ENCODE results near the gene ABCA6.
"Not testable (repeated sequence)": the region's sequence is repeated elsewhere in the genome, so short reads cannot be mapped to it uniquely, and the experiment has no call there.

ABCA6 gene, protein sequence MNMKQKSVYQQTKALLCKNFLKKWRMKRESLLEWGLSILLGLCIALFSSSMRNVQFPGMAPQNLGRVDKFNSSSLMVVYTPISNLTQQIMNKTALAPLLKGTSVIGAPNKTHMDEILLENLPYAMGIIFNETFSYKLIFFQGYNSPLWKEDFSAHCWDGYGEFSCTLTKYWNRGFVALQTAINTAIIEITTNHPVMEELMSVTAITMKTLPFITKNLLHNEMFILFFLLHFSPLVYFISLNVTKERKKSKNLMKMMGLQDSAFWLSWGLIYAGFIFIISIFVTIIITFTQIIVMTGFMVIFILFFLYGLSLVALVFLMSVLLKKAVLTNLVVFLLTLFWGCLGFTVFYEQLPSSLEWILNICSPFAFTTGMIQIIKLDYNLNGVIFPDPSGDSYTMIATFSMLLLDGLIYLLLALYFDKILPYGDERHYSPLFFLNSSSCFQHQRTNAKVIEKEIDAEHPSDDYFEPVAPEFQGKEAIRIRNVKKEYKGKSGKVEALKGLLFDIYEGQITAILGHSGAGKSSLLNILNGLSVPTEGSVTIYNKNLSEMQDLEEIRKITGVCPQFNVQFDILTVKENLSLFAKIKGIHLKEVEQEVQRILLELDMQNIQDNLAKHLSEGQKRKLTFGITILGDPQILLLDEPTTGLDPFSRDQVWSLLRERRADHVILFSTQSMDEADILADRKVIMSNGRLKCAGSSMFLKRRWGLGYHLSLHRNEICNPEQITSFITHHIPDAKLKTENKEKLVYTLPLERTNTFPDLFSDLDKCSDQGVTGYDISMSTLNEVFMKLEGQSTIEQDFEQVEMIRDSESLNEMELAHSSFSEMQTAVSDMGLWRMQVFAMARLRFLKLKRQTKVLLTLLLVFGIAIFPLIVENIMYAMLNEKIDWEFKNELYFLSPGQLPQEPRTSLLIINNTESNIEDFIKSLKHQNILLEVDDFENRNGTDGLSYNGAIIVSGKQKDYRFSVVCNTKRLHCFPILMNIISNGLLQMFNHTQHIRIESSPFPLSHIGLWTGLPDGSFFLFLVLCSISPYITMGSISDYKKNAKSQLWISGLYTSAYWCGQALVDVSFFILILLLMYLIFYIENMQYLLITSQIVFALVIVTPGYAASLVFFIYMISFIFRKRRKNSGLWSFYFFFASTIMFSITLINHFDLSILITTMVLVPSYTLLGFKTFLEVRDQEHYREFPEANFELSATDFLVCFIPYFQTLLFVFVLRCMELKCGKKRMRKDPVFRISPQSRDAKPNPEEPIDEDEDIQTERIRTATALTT (N-terminal part only)

DNA sequence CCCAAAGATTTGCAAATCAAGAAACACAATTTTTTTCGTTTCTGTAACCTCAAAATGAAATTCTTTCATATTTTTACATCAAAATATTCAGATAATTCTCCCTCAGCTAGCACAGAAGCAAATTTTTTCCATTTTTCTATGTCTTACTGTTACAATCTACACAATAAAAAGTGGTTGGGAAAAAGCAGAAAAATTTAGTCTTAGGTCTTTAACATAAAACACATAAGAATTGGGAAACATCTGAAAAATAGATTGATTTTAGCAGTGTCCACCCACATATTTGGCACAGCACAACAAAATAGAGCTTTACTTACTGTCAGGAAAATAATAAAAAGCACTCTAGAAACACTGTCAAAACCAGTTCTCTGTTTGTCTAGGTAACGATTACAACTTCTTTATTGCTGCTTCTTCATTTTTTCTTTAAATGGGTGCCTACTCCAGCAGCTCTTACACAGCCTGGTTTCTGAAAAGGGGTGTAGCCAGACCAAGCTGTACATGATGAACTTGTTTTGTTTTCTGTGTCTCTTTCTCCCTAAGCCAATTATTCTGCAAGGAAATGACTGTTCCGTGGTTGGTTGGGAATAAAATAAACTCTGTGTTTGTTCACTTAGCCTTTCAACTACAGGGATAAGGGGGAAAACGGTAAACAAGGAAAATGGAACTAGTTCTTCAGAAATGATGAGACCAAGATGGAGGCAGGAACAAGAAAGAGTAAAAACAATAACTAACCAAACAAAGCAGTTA is at the start of gene ABCA6:
ABCA6 (minus strand) TSS at position 465 of the 744 bp plus-strand sequence. CDS start 1,192 bp downstream, outside the sequence.
- no peak for DNase-seq

DNA sequence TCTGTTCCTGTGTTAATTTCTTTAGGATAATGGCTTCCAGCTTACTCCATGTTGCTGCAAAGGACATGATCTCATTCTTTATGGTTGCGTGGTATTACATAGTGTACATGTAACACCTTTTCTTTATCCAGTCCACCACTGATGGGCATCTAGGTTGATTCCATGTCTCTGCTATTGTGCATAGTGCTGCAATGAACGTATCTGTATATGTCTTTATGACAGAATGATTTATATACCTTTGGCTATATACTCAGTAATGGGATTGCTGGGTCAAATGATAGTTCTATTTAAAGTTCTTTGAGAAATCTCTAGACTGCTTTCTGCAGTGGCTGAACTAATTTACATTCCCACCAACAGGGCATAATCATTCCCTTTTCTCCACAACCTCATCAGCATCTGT is 47.1 kb upstream of the ABCA6 start:
- no peak for DNase-seq

DNA sequence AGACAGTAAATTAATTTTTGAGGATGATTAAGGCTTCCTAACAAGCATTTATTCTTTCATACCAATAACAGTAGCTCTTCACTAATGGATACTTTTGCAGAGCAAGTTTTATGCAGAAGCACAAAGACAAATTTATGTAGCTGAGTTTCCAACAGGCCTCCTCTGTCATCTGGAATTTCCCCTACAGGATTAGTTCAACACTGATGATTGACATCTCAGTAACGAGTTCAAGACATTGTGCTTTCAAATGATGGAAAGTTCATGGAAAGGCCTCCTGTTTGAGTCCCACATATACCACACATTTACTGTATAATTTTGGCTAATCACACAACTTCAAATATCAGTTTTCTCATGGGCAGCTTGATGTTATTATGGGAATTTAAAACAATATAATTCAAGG is 46.4 kb upstream of the ABCA6 start:
- no peak for DNase-seq

DNA sequence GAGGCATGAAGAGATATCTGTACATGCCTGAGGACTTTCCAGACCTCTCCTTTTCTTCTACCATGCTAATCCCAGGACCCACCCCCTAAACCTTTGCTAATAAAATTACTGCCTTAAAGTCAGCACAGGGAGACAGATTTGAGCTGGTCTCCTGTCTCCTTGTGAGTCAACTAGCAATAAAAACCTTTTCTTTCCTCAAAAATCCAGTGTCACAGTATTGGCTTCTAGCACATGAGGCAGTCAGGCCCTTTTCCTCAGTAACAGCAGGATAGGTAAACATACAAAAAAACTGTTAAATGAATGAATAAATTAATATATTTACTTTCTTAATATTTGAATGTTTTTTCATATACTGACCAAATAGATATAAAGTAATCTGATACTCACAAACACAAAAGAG is 45.6 kb upstream of the ABCA6 start:
- no peak for DNase-seq

DNA sequence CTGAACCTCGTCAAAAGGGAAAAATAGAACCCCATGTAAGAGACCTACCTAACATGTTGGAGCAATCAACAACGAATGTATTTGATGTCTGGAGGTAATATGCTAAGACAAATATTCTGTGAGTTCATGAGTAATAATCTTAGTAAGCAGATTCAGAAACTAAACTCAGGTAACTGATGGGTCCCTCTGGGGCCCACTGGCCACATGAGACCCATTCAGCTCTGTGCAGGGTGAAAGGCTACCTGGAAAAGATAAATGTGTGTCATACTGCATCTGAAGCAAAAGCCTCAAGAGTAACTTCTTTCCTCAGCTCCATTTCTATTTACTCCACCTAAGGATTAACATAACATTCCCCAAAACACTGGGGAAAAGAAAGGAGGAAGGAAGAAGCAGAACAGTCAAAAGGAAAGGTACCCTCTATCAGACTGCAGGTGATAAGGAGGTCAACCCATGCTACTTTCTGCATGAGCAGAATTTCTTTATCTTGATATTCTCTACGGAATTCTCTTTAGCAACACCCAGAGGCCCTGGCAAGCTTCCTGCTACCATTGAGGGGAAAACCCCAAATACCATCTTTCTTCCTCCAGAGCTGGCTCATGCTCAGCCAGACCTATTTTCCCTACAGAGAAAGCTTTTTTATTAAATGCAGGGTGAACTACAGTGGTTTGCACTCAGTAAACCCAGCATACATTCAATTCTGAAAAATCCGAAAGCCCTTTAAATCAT is 37.7 kb upstream of the ABCA6 start:
- DNase-seq, result no peak

DNA sequence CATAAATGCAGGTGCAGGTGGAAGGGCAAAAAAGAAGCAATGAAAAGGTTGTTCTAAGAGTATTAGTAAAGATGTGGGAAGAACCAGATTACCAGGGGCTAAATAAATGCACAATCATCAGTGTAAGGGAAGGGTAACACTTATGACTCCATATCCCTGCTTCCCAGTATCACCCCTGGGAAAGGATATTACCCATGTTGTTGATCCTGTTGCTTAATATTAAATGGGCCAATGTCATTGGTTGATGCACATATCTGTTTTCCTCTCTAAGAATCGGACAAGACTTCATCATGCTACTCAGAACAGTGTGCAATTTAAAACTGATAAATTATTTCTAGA is 34.7 kb upstream of the ABCA6 start:
- no peak for DNase-seq

DNA sequence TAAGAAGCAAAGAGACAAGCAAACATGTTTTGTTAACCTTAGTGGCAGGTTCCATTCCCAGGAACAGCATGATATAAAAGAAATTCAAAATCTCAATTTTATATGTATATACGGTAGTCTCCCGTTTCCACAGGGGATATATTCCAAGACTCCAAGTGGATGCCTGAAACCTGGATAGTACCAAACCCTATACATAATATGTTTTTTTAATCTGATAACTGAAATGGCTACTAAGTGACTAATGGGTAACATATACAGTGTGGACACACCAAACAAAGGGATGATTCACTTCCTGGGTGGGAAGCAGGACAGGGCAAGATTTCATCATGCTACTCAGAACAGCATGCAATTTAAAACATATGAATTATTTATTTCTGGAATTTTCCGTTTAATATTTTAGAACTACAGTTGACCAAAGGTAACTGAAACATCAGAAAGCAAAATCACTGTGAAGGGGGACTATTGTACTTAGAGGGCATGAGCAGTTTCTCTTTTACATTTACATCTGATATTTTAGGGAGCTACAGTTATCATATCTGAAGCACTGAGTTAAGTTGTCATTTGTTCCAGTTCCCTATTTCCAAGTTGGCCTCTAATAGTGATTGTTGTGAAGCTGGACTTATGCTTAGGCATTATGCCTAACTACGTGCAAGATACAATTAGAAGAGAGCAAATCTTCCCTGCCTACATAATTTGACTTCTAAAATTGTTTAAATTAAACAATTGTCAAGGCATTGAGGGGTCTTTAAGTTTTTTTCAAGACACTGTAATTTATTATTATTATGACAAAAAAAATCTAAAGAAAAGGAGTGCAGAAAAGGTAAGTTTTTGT is 34.1 kb upstream of the ABCA6 start:
- no peak for DNase-seq

DNA sequence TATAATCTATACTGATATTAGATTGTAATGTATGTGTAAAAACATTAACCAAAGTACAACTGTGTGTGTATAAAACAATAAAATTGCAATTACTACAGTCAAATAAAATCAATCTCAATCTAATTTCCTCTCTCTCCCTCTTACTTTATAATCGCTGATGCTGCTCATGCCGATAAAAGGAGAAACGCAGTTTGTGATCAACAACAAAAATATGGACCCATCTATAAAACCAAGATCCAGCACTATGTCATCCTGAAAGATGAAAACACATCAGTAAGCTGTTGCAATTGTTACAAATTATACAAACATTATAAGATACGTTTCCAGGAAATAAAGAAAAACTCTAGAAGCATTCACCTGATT is 33.5 kb upstream of the ABCA6 start:
- DNase-seq, result no peak

DNA sequence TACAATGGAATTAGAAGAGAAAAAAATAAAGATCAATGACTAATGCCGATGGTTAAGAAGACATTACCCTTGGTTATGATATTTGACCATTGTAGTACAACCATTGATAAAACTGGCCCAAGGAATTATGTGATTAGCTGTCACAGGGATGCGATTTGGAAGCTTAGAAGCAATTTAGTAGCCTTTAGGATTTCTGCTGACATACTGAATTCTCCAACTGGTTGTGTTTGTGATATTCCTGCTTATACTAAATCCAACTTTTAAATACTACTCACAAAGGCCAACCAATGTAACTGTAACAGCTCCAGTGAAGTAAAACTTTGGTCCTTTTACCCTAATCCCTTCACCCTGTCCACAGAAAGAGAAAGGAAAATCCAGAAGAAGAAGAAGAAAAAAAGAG is 31.4 kb upstream of the ABCA6 start:
- DNase-seq, result no peak

DNA sequence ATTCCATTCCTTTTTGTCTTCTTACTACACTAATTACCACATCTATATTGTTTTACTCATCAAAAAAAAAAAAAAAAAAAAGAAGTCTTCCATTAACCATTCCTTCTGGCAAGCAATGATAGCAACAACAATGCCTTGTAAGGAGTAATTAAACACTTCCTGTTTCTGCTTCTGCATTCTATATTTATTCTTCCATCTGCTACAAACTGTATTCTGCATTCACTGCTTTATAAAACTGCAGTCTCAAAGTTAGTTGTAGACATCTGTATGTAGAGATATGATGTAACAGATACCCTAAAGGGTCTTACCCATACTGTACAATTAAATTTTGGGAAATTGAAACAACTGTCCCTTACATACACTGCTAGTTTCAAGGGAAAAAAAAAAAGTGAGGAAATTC is 28.7 kb upstream of the ABCA6 start:
- no peak for DNase-seq

DNA sequence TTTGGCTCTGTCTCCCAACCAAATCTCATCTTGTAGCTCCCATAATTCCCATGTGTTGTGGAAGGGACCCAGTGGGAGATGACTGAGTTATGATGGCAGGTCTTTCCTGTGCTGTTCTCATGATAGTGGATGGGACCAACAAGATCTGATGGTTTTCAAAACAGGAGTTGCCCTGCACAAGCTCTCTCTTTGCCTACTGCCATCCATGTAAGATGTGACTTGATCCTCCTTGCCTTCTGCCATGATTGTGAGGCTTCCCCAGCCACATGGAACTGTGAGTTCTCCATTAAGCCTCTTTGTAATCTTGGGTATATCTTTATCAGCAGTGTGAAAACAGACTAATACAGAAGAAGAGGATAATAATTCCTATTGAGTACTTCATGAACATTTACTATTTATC is 26.9 kb upstream of the ABCA6 start:
- not testable (repeated sequence) for DNase-seq

DNA sequence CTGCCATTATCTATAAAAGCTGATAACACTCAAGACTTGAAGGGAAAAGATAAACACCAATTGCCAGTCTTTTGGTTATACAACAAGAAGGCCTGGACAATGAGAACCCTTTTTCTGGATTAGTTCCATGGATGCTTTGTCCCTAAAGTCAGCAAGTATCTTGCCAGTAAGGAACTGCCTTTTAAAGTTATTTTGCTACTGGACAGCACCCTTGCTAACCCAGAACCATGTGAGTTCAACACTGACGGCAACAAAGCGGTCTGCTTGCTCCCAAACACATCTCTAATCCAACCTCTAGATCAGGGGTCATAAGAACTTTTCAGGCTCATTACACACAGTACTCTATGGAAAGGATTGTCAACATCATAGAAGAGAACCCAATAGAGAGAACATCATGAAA is 25.3 kb upstream of the ABCA6 start:
- no peak for DNase-seq

DNA sequence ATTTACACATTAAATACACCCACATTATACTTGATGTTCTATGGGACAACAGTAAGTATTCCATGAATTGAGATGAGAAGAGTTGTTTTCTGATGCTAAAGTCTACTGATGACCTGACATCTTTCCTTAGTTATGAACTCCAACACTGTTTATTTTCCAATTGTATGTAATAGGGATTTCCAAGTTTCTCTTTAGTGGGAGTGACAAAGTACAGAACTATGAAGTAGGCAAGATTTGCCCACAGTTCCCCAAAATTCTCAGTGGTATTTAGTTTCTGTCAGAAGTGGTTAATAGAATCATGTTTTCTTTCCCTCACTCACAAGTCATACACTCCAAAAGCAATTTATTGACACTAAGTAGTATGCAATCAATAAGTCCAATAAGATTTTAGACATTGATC is 22.5 kb upstream of the ABCA6 start:
- DNase-seq, result no peak

DNA sequence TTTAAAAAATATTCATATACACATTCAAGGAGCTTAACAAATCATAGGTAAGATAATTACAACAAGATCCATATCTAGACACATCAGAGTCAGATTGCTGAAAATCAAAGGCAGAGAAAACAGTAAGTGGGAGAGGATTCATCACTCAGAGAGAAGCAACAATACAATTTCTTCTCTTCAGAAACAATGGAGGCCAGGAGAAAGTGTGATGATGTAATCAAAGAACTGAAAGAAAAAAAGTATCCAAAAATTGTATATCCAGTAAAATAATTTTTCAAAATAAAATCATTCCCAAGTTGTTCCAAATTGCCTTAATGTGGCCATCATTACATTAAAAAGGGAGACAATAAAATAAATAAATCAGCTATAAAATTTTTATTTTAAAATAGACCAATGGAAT is 17.7 kb upstream of the ABCA6 start:
- DNase-seq, result no peak

DNA sequence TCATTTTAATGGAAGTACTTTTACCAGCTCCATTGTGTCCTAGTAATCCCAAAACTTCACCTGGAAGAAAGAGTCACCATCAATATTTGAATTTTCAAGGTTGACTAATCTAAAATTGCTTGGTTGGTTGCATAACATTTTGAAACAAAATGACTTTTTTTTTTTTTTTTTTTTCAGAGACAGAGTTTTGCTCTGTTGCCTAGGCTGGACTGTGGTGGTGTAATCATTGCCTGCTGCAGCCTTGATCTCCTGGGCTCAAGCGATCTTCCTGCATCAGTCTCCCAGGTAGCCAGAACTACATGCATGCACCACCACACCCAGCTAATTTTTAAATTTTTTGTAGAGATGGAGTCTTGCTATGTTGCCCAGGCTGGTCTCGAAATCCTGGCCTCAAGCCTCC is 12.6 kb upstream of the ABCA6 start:
- no peak for DNase-seq

DNA sequence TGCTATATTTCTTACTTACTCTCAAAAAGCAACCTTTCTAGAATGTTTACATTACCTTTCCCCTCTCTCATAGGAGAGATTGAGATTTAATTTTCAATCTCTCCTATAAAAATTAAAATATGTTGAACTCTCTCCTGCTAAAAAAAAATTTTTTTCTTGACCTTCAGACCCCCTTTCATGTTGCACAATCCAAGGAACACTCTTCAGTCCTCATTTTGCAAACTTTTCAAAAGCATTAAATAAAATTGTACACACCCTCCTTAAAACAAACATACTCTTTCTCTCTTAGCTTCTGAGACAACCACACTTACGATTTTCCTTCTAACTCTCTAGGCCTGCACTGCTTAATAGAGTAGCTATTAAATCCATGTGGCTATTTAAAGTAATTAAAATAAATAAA is 8.6 kb upstream of the ABCA6 start:
- no peak for DNase-seq

DNA sequence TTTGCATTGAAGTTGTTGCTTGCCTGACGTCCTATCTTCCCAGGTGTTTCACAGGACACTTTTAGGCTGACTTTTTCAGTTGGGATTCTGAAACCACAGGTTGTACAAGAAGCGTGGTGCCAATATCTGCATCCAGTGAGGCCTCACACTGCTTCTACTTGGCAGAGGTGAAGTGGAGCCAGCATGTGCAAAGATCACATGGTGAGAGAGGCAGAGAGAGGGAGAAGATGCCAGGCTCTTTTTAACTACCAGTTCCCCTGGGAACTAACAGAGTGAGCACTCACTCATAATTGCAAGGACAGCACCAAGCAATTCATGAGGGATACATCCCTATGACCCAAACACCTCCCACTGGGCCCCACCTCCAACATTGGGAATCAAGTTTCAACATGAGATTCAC is 5.8 kb upstream of the ABCA6 start:
- no peak for DNase-seq

DNA sequence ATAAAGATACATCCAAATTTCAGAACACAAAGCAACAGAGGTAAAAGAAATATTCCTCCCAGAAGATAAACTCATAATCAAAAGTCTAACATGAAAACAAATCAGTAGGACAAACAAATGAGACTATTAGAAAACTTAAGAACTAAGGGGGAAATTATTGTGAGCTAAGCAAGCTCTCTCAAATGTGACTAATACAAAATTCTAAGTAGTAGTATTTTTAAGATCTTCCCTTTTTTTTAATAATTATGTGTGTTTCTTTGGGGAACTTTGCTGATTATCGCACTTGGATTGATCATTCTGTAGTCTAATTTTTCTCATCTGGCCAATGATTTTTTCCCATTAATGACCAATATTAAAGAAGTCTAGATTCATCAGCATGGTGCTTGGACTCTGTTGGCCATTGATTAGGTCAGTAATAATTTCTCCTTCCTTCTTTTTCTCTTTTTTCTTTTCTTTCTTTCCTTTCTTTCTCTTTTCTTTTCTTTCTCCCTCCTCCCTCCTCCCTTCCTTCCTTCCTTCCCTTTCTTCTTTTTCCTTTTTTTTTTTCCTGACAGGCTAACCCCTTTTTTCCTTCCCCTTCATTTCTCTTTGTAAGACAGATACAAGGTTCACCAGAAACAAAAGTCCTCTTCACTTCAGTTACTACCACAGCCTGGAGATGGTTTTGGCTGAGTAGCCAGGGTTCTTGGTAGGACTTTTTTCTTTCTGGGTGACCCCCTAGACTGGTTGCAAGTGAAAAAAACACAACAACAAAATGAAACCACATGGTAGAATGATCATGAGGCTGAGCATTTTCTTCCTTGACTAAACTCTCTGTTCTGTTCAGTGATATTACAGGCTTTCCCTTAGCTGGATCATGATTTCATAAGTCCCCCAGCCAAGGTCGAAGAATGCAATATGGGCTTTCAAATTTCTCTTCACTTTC is 2.9 kb upstream of the ABCA6 start:
- DNase-seq, result no peak

DNA sequence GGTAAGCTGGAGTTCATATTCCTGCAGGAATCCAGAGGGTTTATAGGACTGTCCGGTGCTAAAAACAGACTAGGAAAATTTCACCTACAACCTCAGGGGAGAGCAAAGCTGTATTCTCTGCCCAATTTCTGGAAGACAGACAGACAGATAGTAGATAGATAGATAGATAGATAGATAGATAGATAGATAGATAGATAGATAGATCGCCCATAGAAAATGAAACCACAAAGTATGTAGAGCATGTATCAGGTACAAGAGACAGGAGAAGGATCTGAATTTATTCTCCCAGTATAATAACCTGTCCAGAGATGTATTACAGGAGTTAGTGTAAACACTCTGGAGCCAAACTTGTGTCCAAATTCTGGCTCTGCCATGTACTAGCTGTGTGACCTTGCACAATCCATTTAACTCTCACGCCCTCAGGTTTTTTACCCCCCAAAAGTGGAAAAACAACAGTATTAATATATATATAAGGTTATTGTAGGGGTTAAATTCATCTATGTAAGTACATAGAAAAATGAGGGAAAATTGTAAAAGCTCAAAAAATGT is 2.1 kb upstream of the ABCA6 start:
- no peak for DNase-seq

DNA sequence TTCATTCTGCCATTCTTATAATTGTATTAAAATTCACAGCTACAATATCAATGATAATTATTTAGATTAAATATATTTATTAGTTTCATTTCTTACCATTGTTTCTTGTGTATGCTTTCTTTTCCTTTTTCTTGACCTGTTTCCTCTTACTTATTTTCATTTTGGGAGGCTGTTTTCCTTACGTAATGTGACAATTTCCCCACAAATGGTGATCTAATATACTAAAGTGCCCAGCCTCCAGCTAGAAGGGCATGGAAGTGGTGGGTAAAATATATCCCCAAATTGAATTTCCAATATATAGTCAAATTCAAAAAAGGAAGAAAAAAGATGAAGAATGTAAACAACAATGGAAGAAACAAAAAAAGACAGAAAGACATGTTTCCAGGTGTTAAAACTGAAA is 1.5 kb upstream of the ABCA6 start:
- DNase-seq, result no peak
